Neural cell (in vitro differentiated cells): ENCODE results near the gene TFAP2C. TPM values are rescaled to one million over a fixed set of nuclear protein-coding genes. Genes with fewer than 3 reads are reported as not detected.
A peak's percentile ranks its signal among the peaks of the same experiment; 100 is the strongest.

Source experiments
- H2AFZ ChIP-seq: fragments of 200-600, 300-800 bp; sonication (generic), shearing (Covaris generic); 2 replicates; pipeline ENCODE4 v1.6.0; 2014; ENCODE audit warnings: low read depth, mild to moderate bottlenecking, antibody characterized with exemption, low read length, moderate library complexity
- H3F3A ChIP-seq: fragments of 200-600 bp; shearing (Covaris generic); 2 replicates; pipeline ENCODE4 v1.6.1; 2016; ENCODE audit warnings: mild to moderate bottlenecking, moderate library complexity, mixed read lengths, antibody characterized with exemption, low read length; ENCODE audit not compliant: insufficient read depth, poor library complexity, severe bottlenecking
- H3K27ac ChIP-seq: fragments of 200-600, 300-800 bp; sonication (generic), shearing (Covaris generic); 2 replicates; pipeline ENCODE4 v1.5.1; 2014; ENCODE audit warnings: mild to moderate bottlenecking, low read length, moderate library complexity
- H3K27me3 ChIP-seq: fragments of 300-800, 200-600 bp; sonication (generic), shearing (Covaris generic); 2 replicates; pipeline ENCODE4 v1.6.0; 2014; ENCODE audit warnings: mild to moderate bottlenecking, low read depth, low read length, moderate library complexity; ENCODE audit not compliant: insufficient read depth
- H3K36me3 ChIP-seq: fragments of 300-800, 200-600 bp; sonication (generic), shearing (Covaris generic); 2 replicates; pipeline ENCODE4 v1.5.1; 2014; ENCODE audit warnings: mild to moderate bottlenecking, antibody characterized with exemption, low read length, moderate library complexity; ENCODE audit not compliant: insufficient read depth
- H3K4me2 ChIP-seq: fragments of 300-800, 200-600 bp; sonication (generic), shearing (Covaris generic); 2 replicates; pipeline ENCODE4 v1.6.0; 2014; ENCODE audit warnings: mild to moderate bottlenecking, low read length
- H3K4me3 ChIP-seq: fragments of 300-800, 200-600 bp; sonication (generic), shearing (Covaris generic); 2 replicates; pipeline ENCODE4 v1.5.1; 2014; ENCODE audit warnings: mild to moderate bottlenecking, low read length, moderate library complexity
- H3K79me2 ChIP-seq: fragments of 200-600 bp; shearing (Covaris generic); replicated peaks from 2 replicates; pipeline ENCODE4 v1.6.0; 2014; ENCODE audit warnings: mild to moderate bottlenecking, low read length, moderate library complexity; ENCODE audit not compliant: insufficient read depth
- H3K9ac ChIP-seq: fragments of 300-800, 200-600 bp; sonication (generic), shearing (Covaris generic); 2 replicates; pipeline ENCODE4 v1.6.1; 2016; ENCODE audit warnings: mild to moderate bottlenecking, low read length, mixed read lengths
- H3K9me2 ChIP-seq: fragments of 200-600 bp; shearing (Covaris generic); 2 replicates; pipeline ENCODE4 v1.6.1; 2016; ENCODE audit warnings: mild to moderate bottlenecking, low read length, mixed read lengths; ENCODE audit not compliant: insufficient read depth
- H3K9me3 ChIP-seq: fragments of 200-600, 300-800 bp; sonication (generic), shearing (Covaris generic); 2 replicates; pipeline ENCODE4 v1.6.1; 2016; ENCODE audit warnings: mild to moderate bottlenecking, mixed run types, low read length, moderate library complexity, mixed read lengths
- H4K20me1 ChIP-seq: fragments of 200-600 bp; shearing (Covaris generic); 2 replicates; pipeline ENCODE4 v1.6.1; 2016; ENCODE audit warnings: mild to moderate bottlenecking, mixed run types; ENCODE audit not compliant: insufficient read depth
- CTCF ChIP-seq: fragments of 450-650 bp; IDR thresholded peaks from 2 replicates; pipeline ENCODE4 v1.5.1; 2014; ENCODE audit warnings: antibody characterized with exemption, mild to moderate bottlenecking, moderate library complexity; ENCODE audit not compliant: poor library complexity, severe bottlenecking
- EP300 ChIP-seq: fragments of 450-650 bp; conservative IDR thresholded peaks from 2 replicates; pipeline ENCODE4 v1.6.1; 2014; ENCODE audit warnings: antibody characterized with exemption, mild to moderate bottlenecking, moderate library complexity; ENCODE audit not compliant: poor library complexity, severe bottlenecking
- EZH2 ChIP-seq: fragments of 200-600, 300-800 bp; shearing (Covaris generic), sonication (generic); IDR thresholded peaks from 2 replicates; pipeline ENCODE4 v1.6.1; 2014; ENCODE audit warnings: antibody characterized with exemption, low read length, borderline replicate concordance, mild to moderate bottlenecking; ENCODE audit not compliant: insufficient read depth, poor library complexity, severe bottlenecking
- MXI1 ChIP-seq: fragments of 450-650 bp; conservative IDR thresholded peaks from 2 replicates; pipeline ENCODE4 v1.6.1; 2014; ENCODE audit warnings: antibody characterized with exemption, mild to moderate bottlenecking; ENCODE audit not compliant: poor library complexity, severe bottlenecking
- POLR2AphosphoS5 ChIP-seq: IDR thresholded peaks from 2 replicates; pipeline ENCODE4 v1.6.1; 2012
- RAD21 ChIP-seq: fragments of 450-650 bp; conservative IDR thresholded peaks from 2 replicates; pipeline ENCODE4 v1.6.1; 2014; ENCODE audit warnings: antibody characterized with exemption, mild to moderate bottlenecking, moderate library complexity
- SMC3 ChIP-seq: fragments of 450-650 bp; conservative IDR thresholded peaks from 2 replicates; pipeline ENCODE4 v1.6.1; 2014; ENCODE audit warnings: antibody characterized with exemption, mild to moderate bottlenecking, moderate library complexity; ENCODE audit not compliant: poor library complexity
- TAF1 ChIP-seq: IDR thresholded peaks from 2 replicates; pipeline ENCODE4 v1.6.1; 2012; ENCODE audit warnings: low read depth
- polyA plus RNA-seq: library from polyadenylated mRNA; depleted of rRNA; stranded (reverse); fragments of >200 nt; gene quantifications from 2 replicates; pipeline ENCODE4 v1.2.3, GENCODE V29; 2014
- TF ChIP-seq, protein P1 (sequence below): IDR thresholded peaks from 2 replicates; pipeline ENCODE4 v1.6.1; 2012; ENCODE audit warnings: borderline replicate concordance

TFAP2C gene
- polyA plus RNA-seq, 1 donor from 2014 or later = not detected

DNA sequence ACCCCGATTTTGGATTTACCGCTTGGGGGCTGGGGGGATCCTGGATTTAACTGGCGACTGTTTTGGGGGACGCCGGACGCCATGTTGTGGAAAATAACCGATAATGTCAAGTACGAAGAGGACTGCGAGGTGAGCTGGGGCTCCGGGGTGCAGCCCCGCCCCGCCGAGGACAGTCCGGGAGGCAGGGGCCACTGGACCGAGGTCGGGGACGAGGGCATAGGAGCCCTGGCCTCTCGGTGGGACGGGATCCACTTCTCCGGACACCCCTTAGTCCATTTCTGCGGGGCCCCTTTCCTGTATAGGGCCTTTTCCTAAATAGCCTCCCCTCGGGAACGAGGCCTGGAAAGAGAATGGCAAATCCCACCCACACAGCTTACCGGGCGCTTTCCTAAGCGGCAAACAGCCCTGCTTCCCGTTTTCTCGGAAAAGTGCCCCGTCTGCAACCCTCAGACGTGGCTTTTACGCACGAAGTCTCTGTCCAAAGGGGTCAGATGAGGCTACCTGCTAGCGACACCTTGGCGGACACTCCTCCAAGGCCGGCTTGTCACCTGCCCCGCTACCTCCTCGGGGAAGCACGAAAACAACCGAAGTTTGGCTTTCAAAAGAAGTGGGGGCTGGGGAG, 469 bp downstream of the TFAP2C start:
- Histone ChIP-seq H3K36me3 (no peaks in the 10 kb centered on the region), H4K20me1 (no peaks in the 10 kb centered on the region), H3F3A (no peaks in the 10 kb centered on the region), H3K27ac (no peak overlapping the region), H2AFZ (no peak overlapping the region), H3K4me2 (peak overlapping the region; percentile 27), H3K4me3 (peak overlapping the region; percentile 65), H3K9me3 (no peaks in the 10 kb centered on the region), H3K9ac (no peak overlapping the region), H3K79me2 (no peaks in the 10 kb centered on the region), H3K9me2 (no peaks in the 10 kb centered on the region), H3K27me3 (peaks cover 100% of the 10 kb centered on the region)
- TF ChIP-seq CTCF = no peak
- no peak for TF ChIP-seq EP300
- no peak for TF ChIP-seq EZH2
- no peak for TF ChIP-seq MXI1
- TF ChIP-seq, protein P1, sequence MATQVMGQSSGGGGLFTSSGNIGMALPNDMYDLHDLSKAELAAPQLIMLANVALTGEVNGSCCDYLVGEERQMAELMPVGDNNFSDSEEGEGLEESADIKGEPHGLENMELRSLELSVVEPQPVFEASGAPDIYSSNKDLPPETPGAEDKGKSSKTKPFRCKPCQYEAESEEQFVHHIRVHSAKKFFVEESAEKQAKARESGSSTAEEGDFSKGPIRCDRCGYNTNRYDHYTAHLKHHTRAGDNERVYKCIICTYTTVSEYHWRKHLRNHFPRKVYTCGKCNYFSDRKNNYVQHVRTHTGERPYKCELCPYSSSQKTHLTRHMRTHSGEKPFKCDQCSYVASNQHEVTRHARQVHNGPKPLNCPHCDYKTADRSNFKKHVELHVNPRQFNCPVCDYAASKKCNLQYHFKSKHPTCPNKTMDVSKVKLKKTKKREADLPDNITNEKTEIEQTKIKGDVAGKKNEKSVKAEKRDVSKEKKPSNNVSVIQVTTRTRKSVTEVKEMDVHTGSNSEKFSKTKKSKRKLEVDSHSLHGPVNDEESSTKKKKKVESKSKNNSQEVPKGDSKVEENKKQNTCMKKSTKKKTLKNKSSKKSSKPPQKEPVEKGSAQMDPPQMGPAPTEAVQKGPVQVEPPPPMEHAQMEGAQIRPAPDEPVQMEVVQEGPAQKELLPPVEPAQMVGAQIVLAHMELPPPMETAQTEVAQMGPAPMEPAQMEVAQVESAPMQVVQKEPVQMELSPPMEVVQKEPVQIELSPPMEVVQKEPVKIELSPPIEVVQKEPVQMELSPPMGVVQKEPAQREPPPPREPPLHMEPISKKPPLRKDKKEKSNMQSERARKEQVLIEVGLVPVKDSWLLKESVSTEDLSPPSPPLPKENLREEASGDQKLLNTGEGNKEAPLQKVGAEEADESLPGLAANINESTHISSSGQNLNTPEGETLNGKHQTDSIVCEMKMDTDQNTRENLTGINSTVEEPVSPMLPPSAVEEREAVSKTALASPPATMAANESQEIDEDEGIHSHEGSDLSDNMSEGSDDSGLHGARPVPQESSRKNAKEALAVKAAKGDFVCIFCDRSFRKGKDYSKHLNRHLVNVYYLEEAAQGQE = no peak
- no peak for TF ChIP-seq SMC3
- no peak for TF ChIP-seq TAF1

DNA sequence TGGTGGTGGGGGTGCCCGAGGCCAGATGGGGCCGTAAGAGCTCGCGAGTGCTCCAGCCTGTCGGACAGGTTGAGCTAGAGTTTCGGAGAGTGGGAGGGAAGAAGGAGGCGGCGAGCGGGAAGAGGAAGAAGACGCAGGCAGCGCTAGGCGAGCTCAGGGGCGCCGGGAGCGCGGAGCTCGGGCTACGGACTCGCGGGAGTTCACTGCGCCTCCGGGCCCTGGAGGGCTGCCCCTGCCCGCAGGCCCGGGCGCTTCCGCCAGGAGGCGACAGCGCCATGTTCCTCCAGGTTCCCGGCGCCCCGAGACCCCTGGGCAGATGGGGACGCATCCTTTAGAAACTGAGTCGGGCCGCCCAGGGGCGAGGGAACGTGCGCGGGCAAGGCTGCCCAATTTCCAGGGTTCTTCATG, 984 bp downstream of the TFAP2C start:
- H3K4me2 ChIP-seq = peak overlapping the region; percentile 27
- TF ChIP-seq TAF1 (no peak), POLR2AphosphoS5 (no peak), CTCF (peak; percentile 62), EZH2 (peak; percentile 90), RAD21 (peak; percentile 48), MXI1 (no peak), SMC3 (peak; percentile 60)
- TF ChIP-seq, protein P1 = no peak
- no peaks in the 10 kb centered on the region for H3K9me3 ChIP-seq
- no peaks in the 10 kb centered on the region for H3F3A ChIP-seq
- H3K9me2 ChIP-seq = no peaks in the 10 kb centered on the region
- H3K4me3 ChIP-seq = peak overlapping the region; percentile 65
- H3K79me2 ChIP-seq = no peaks in the 10 kb centered on the region
- H3K9ac ChIP-seq = no peak overlapping the region
- H4K20me1 ChIP-seq = no peaks in the 10 kb centered on the region
- no peaks in the 10 kb centered on the region for H3K36me3 ChIP-seq
- no peak overlapping the region for H2AFZ ChIP-seq
- no peak overlapping the region for H3K27ac ChIP-seq
- H3K27me3 ChIP-seq = peaks cover 100% of the 10 kb centered on the region
